CD14-positive monocyte (primary cell): ENCODE measurements around the gene MT1G. TPM values are rescaled to one million over a fixed set of nuclear protein-coding genes. Genes with fewer than 3 reads are reported as not detected.

Experiments used
- DNase-seq, 3 donors: peaks; one replicate each; pipeline ENCODE4 v3.0.0-alpha.2; 2011 to 2022
- H2AFZ ChIP-seq: 2 replicates; pipeline ENCODE4 v1.6.0; 2012; ENCODE audit warnings: mild to moderate bottlenecking, low read depth, low read length, inconsistent platforms; ENCODE audit not compliant: insufficient read depth, poor library complexity, severe bottlenecking
- H3K27ac ChIP-seq, 2 donors: 1 replicate in 1 of 2; 2 replicates in 1 of 2; pipeline ENCODE4 v1.5.1; 2012 to 2013; ENCODE audit warnings: low read length in 2 of 2, control low read depth in 1 of 2, inconsistent platforms in 1 of 2, low read depth in 1 of 2, mild to moderate bottlenecking in 1 of 2
- H3K27me3 ChIP-seq, 2 donors: one replicate each; pipeline versions ENCODE4 v1.6.0 to v1.6.1; 2011 to 2013; ENCODE audit warnings: low read length in 2 of 2; ENCODE audit not compliant: control insufficient read depth in 2 of 2, insufficient read depth in 2 of 2
- H3K36me3 ChIP-seq, 2 donors: replicated peaks in 1 of 2; 1 replicate in 1 of 2; 2 replicates in 1 of 2; pipeline versions ENCODE4 v1.5.1 to v1.6.1; 2012 to 2013; ENCODE audit warnings: low read length in 2 of 2, control low read depth in 1 of 2, inconsistent platforms in 1 of 2, mild to moderate bottlenecking in 1 of 2; ENCODE audit not compliant: insufficient read depth in 2 of 2, control insufficient read depth in 1 of 2
- H3K4me1 ChIP-seq, 2 donors: 1 replicate in 1 of 2; 2 replicates in 1 of 2; pipeline versions ENCODE4 v1.5.1 to v1.6.1; 2012 to 2013; ENCODE audit warnings: low read length in 2 of 2, control low read depth in 1 of 2, inconsistent platforms in 1 of 2, mild to moderate bottlenecking in 1 of 2, moderate library complexity in 1 of 2; ENCODE audit not compliant: insufficient read depth in 2 of 2, control insufficient read depth in 1 of 2
- H3K4me2 ChIP-seq: replicated peaks from 2 replicates; pipeline ENCODE3; 2012; ENCODE audit warnings: low read length, moderate library complexity, mild to moderate bottlenecking; ENCODE audit not compliant: poor library complexity, severe bottlenecking; ENCODE audit errors: extremely low read depth
- H3K4me3 ChIP-seq, 3 experiments: fragments of 200-600 bp in 1 of 3; sonication (generic) in 1 of 3; replicated peaks in 1 of 3; 1 replicate in 2 of 3; 2 replicates in 1 of 3; pipeline ENCODE4 v1.5.1; 2011 to 2013; ENCODE audit warnings: low read length in 3 of 3, mild to moderate bottlenecking in 3 of 3, control low read depth in 2 of 3, low read depth in 2 of 3, inconsistent platforms in 1 of 3, moderate library complexity in 1 of 3
- H3K79me2 ChIP-seq: 2 replicates; pipeline ENCODE4 v1.6.0; 2012; ENCODE audit warnings: mild to moderate bottlenecking, control low read depth, inconsistent platforms, low read length, moderate library complexity; ENCODE audit not compliant: insufficient read depth
- H3K9ac ChIP-seq: 2 replicates; pipeline ENCODE4 v1.6.0; 2017; ENCODE audit warnings: low read length, mild to moderate bottlenecking; ENCODE audit not compliant: insufficient read depth, poor library complexity, severe bottlenecking
- H3K9me3 ChIP-seq, 2 donors: replicated peaks in 1 of 2; 1 replicate in 1 of 2; 2 replicates in 1 of 2; pipeline versions ENCODE4 v1.5.1 to v1.6.1; 2012 to 2013; ENCODE audit warnings: low read length in 2 of 2, control low read depth in 1 of 2; ENCODE audit not compliant: control insufficient read depth in 1 of 2, insufficient read depth in 1 of 2
- H4K20me1 ChIP-seq: 2 replicates; pipeline ENCODE4 v1.6.0; 2012; ENCODE audit warnings: mild to moderate bottlenecking, low read length, control low read depth, moderate library complexity; ENCODE audit not compliant: insufficient read depth
- H3K27ac Mint-ChIP-seq, 7 donors: one replicate each; pipeline ENCODE4 v1.8.0; 2020; ENCODE audit warnings: mild to moderate bottlenecking in 7 of 7, mixed read lengths in 7 of 7, moderate library complexity in 6 of 7, inconsistent platforms in 2 of 7
- H3K27me3 Mint-ChIP-seq, 3 donors: one replicate each; pipeline ENCODE4 v1.8.0; 2021 to 2022; ENCODE audit warnings: low read depth in 3 of 3, mild to moderate bottlenecking in 3 of 3, mixed read lengths in 3 of 3, moderate library complexity in 3 of 3, inconsistent platforms in 1 of 3
- H3K36me3 Mint-ChIP-seq, 2 donors: one replicate each; pipeline ENCODE4 v1.8.0; 2020; ENCODE audit warnings: mixed read lengths in 2 of 2, inconsistent platforms in 1 of 2, mild to moderate bottlenecking in 1 of 2
- H3K4me1 Mint-ChIP-seq: one replicate; pipeline ENCODE4 v1.8.0; 2020; ENCODE audit warnings: mild to moderate bottlenecking, mixed read lengths
- H3K4me3 Mint-ChIP-seq, 2 donors: one replicate each; pipeline ENCODE4 v1.8.0; 2020; ENCODE audit warnings: mild to moderate bottlenecking in 2 of 2, mixed read lengths in 2 of 2, moderate library complexity in 1 of 2
- H3K9me3 Mint-ChIP-seq, 7 donors: one replicate each; pipeline ENCODE4 v1.8.0; 2020 to 2022; ENCODE audit warnings: mixed read lengths in 7 of 7, mild to moderate bottlenecking in 6 of 7, moderate library complexity in 6 of 7, inconsistent platforms in 2 of 7
- WGBS: methylation state at CpG from one replicate; pipeline ENCODE4 v1.1.5; 2013; ENCODE audit warnings: missing lambda C conversion rate; ENCODE audit not compliant: insufficient coverage; 5-methylcytosine and 5-hydroxymethylcytosine counted together
- intact Hi-C, 2 donors: fragments of 100-400 bp; cut with micrococcal nuclease; formaldehyde crosslinking; loops; one replicate each; pipeline versions ENCODE4 v1.15.0 to v1.15.1; 2023
- polyA plus RNA-seq, 3 donors: library from polyadenylated mRNA; depleted of rRNA in 1 of 3; unstranded in 2 of 3; stranded (reverse) in 1 of 3; fragments of 300-500 nt in 2 of 3; fragments of >200 nt in 1 of 3; fragmentation: Illumina TruSeq in 2 of 3; gene quantifications; 1 replicate in 2 of 3; 2 replicates in 1 of 3; pipeline ENCODE4 v1.2.3, GENCODE V29; 2012 to 2021
- TF ChIP-seq, protein P1 (sequence below): fragments of 200-600 bp; IDR thresholded peaks from one replicate; pipeline ENCODE4 v1.8.0; 2022; ENCODE audit warnings: antibody characterized with exemption, mild to moderate bottlenecking

The MT1G gene
- polyA plus RNA-seq, 3 donors, result 1.1 to 1.4 TPM; not detected in 1

DNA sequence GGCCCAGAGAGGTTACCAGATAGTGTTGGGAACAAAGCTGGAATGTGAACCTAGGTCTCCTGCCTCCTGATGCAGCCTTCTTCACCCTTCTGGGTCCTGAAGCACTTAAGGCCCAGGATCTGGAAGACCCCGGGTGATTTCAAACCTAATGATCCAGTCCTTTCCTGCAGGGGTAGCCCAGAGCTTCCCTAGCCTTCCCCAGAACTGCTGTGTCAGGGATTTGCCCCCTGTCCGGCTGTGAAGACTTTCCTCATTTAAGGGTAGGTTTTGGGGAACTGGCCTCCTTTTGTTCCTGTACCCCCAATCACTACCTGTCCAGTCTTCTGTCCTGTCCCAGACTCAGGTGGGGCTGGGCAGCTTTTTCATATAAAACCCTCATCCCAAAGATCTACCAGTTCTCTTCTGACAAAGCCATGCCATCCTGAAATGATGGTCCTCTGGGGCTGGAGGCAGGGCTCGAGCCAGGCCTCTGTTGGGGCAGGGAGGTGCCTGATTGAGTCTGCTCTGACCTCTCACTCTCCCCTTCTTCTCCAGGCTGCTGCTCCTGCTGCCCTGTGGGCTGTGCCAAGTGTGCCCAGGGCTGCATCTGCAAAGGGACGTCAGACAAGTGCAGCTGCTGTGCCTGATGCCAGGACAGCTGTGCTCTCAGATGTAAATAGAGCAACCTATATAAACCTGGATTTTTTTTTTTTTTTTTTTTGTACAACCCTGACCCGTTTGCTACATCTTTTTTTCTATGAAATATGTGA, 15.7 kb upstream of the MT1G start:
- TF ChIP-seq, protein P1, sequence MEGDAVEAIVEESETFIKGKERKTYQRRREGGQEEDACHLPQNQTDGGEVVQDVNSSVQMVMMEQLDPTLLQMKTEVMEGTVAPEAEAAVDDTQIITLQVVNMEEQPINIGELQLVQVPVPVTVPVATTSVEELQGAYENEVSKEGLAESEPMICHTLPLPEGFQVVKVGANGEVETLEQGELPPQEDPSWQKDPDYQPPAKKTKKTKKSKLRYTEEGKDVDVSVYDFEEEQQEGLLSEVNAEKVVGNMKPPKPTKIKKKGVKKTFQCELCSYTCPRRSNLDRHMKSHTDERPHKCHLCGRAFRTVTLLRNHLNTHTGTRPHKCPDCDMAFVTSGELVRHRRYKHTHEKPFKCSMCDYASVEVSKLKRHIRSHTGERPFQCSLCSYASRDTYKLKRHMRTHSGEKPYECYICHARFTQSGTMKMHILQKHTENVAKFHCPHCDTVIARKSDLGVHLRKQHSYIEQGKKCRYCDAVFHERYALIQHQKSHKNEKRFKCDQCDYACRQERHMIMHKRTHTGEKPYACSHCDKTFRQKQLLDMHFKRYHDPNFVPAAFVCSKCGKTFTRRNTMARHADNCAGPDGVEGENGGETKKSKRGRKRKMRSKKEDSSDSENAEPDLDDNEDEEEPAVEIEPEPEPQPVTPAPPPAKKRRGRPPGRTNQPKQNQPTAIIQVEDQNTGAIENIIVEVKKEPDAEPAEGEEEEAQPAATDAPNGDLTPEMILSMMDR, result no peak
- Histone ChIP-seq H3K36me3 (no peaks in the 10 kb centered on the region), H3K4me3 (peak overlapping the region in 1 of 3 experiments; percentile 89), H3K27ac (no peak overlapping the region), H4K20me1 (no peaks in the 10 kb centered on the region), H3K9me3 (peaks cover 0 to 10% of the 10 kb centered on the region in 2 donors), H3K79me2 (no peaks in the 10 kb centered on the region), H3K9ac (peak overlapping the region; percentile 69), H3K4me2 (peak overlapping the region; percentile 88), H3K27me3 (no peaks in the 10 kb centered on the region), H3K4me1 (peaks cover 15 to 19% of the 10 kb centered on the region in 2 donors), H2AFZ (no peak overlapping the region)
- H3K4me1 Mint-ChIP-seq, result peaks cover 24% of the 10 kb centered on the region
- no peak overlapping the region for H3K27ac Mint-ChIP-seq
- peaks cover 4 to 10% (median 6%) of the 10 kb centered on the region in 3 donors for H3K27me3 Mint-ChIP-seq
- peaks cover 7 to 8% of the 10 kb centered on the region in 2 donors for H3K36me3 Mint-ChIP-seq
- peak overlapping the region in 1 of 2 donors; percentile 98 for H3K4me3 Mint-ChIP-seq
- DNase-seq, result no peak
- intact Hi-C loops, result no loop called here
- WGBS, result 83% methylated on average over 1 of the region's 5 CpGs
- peaks cover 5 to 20% (median 15%) of the 10 kb centered on the region in 7 donors for H3K9me3 Mint-ChIP-seq

DNA sequence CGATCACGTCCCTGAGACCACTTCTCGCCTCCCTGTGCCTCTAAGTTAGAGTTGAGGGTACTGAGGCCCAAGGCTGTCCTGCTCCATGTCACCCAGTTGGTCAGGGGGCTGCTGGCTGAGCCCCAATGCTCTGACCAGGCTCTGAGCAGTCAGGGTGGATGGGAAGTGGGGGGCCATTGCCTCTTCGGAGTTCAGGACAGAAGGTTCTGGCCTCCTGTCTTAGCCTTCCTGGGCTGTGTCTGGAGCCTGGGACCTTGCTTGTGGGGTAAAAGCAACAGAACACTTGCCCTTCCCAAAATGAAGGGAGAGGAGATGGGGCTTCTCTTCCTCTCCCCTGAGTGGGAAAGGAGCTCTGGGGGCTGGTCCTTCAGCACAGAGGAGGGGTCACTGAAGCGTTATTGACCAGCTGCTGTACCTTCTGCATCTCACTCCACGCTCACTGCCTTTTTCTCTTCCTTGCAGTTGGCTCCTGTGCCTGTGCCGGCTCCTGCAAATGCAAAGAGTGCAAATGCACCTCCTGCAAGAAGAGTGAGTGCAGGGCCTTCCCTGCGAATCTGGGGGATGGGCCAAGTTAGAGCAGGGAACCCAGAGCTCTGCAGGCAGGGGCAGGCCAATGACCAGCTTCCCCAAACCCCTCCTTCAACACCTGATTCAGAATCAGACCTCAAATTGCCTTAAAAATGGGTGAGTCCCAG, 15.0 kb upstream of the MT1G start:
- Histone ChIP-seq H3K4me2 (peak overlapping the region; percentile 88), H3K9ac (peak overlapping the region; percentile 69), H3K36me3 (no peaks in the 10 kb centered on the region), H3K4me3 (peak overlapping the region; percentile 58 to 89 (median 67)), H3K4me1 (peaks cover 15 to 19% of the 10 kb centered on the region in 2 donors), H3K79me2 (no peaks in the 10 kb centered on the region), H4K20me1 (no peaks in the 10 kb centered on the region), H3K9me3 (peaks cover 0 to 10% of the 10 kb centered on the region in 2 donors), H3K27ac (peak overlapping the region in 1 of 2 donors; percentile 64), H3K27me3 (peaks cover 0 to 3% of the 10 kb centered on the region in 2 donors), H2AFZ (peak overlapping the region; percentile 96)
- no peak for DNase-seq
- Mint-ChIP-seq H3K36me3 (peaks cover 7 to 8% of the 10 kb centered on the region in 2 donors), H3K4me3 (peak overlapping the region; percentile 94 to 98), H3K4me1 (peaks cover 24% of the 10 kb centered on the region), H3K27me3 (peaks cover 7 to 10% (median 8%) of the 10 kb centered on the region in 3 donors), H3K27ac (peak overlapping the region in 6 of 7 donors; percentile 50 to 92 (median 89)), H3K9me3 (peaks cover 5 to 20% (median 15%) of the 10 kb centered on the region in 7 donors)
- TF ChIP-seq, protein P1, result no peak
- intact Hi-C loops, result no loop called here
- 46% methylated on average over 8 of the region's 8 CpGs for WGBS
